ENCODE data around the gene BAZ2A. TPM values are rescaled to one million over a fixed set of nuclear protein-coding genes. Genes with fewer than 3 reads are reported as not detected.

Gene BAZ2A
- total RNA-seq: 100 to 1,000 TPM in 2 of 6 donors, 10 to 100 TPM in 4; 74.5 to 245 (median 95.5) TPM

- Histone ChIP-seq H3K4me3 (peak within 1 kb of the TSS; percentile 92 to 100 (median 96)), H3K9me3 (no peaks in the 10 kb centered on the region), H3K4me1 (peaks cover 55 to 67% (median 62%) of the 10 kb centered on the region in 4 donors), H3K27me3 (no peaks in the 10 kb centered on the region), H3K36me3 (peaks cover 0 to 15% (median 0%) of the 10 kb centered on the region in 4 donors), H3K27ac (peak within 1 kb of the TSS; percentile 95 to 99 (median 97))
- peak; percentile 93 to 95 for DNase-seq
- peak; percentile 94 to 95 for ATAC-seq (ENCODE audit: low FRiP score in 2 of 2)
- no peak for TF ChIP-seq CTCF (IDR thresholded peaks at IDR 0.05)
- peak; percentile 44 to 79 for TF ChIP-seq POLR2AphosphoS5 (IDR thresholded peaks at IDR 0.05)
- peak in 1 of 4 donors; percentile 48 for TF ChIP-seq EP300 (IDR thresholded peaks at IDR 0.05)
- TF ChIP-seq POLR2A (IDR thresholded peaks at IDR 0.05): peak in 1 of 4 donors; percentile 31
- 0% methylated on average over 5 to 29 of the region's 31 CpGs for WGBS, 2 donors
Measured at GRCh38 chr12:56630180-56630632, at the start of gene BAZ2A. BAZ2A (minus strand) TSS chr12:56630326; CDS start chr12:56617530, 12,796 bp downstream.

- 91 to 96% methylated on average over 2 of the region's 2 CpGs for WGBS, 2 donors
- Histone ChIP-seq H3K4me1 (peaks cover 15 to 64% (median 37%) of the 10 kb centered on the region in 4 donors), H3K27me3 (no peaks in the 10 kb centered on the region), H3K36me3 (peaks cover 0 to 32% (median 5%) of the 10 kb centered on the region in 4 donors), H3K27ac (no peak overlapping the region), H3K9me3 (no peaks in the 10 kb centered on the region), H3K4me3 (no peak overlapping the region)
- TF ChIP-seq EP300 (IDR thresholded peaks at IDR 0.05) (no peak), POLR2AphosphoS5 (IDR thresholded peaks at IDR 0.05) (no peak), CTCF (IDR thresholded peaks at IDR 0.05) (no peak), POLR2A (IDR thresholded peaks at IDR 0.05) (no peak)
- ATAC-seq (ENCODE audit: low FRiP score in 2 of 2): no peak
- DNase-seq: no peak
Measured at GRCh38 chr12:56678852-56679251, 48.7 kb upstream of the BAZ2A start.

- no peak overlapping the region for H3K4me3 ChIP-seq
- DNase-seq (no peak), ATAC-seq (ENCODE audit: low FRiP score in 2 of 2) (no peak)
- H3K4me1 ChIP-seq: peaks cover 11 to 52% (median 27%) of the 10 kb centered on the region in 4 donors
- WGBS, 2 donors: 73 to 77% methylated on average over 1 of the region's 1 CpG
- no peaks in the 10 kb centered on the region for H3K9me3 ChIP-seq
- H3K27ac ChIP-seq: no peak overlapping the region
- peaks cover 0 to 30% (median 5%) of the 10 kb centered on the region in 4 donors for H3K36me3 ChIP-seq
- H3K27me3 ChIP-seq: no peaks in the 10 kb centered on the region
- TF ChIP-seq EP300 (IDR thresholded peaks at IDR 0.05) (no peak), CTCF (IDR thresholded peaks at IDR 0.05) (no peak), POLR2A (IDR thresholded peaks at IDR 0.05) (no peak), POLR2AphosphoS5 (IDR thresholded peaks at IDR 0.05) (no peak)
Measured at GRCh38 chr12:56677680-56678079, 47.6 kb upstream of the BAZ2A start.

GRCh38 chr12:56676851-56677580 lies 46.9 kb upstream of the BAZ2A start:
- 84 to 85% methylated on average over 11 of the region's 11 CpGs for WGBS, 2 donors
- H3K4me3 ChIP-seq: no peak overlapping the region
- H3K27ac ChIP-seq: no peak overlapping the region
- no peaks in the 10 kb centered on the region for H3K27me3 ChIP-seq
- TF ChIP-seq CTCF (IDR thresholded peaks at IDR 0.05) (no peak), POLR2AphosphoS5 (IDR thresholded peaks at IDR 0.05) (no peak), POLR2A (IDR thresholded peaks at IDR 0.05) (no peak), EP300 (IDR thresholded peaks at IDR 0.05) (no peak)
- no peaks in the 10 kb centered on the region for H3K9me3 ChIP-seq
- no peak for ATAC-seq (ENCODE audit: low FRiP score in 2 of 2)
- peak in 1 of 2 donors; percentile 13 for DNase-seq
- H3K36me3 ChIP-seq: peaks cover 0 to 31% (median 9%) of the 10 kb centered on the region in 4 donors
- peaks cover 11 to 46% (median 24%) of the 10 kb centered on the region in 4 donors for H3K4me1 ChIP-seq
